GM21717 (cell line): Measurements from ENCODE around the gene C1QTNF8.
"Not testable (repeated sequence)": the region's sequence is repeated elsewhere in the genome, so short reads cannot be mapped to it uniquely, and the experiment has no call there.

Experiments used
- ATAC-seq: cut with Tn5 transposase; IDR thresholded peaks from one replicate; pipeline ENCODE4 v1.9.1; 2021; ENCODE audit warnings: mild to moderate bottlenecking, moderate library complexity; ENCODE audit not compliant: unreplicated experiment

The C1QTNF8 gene

GRCh38 chr16:1094601-1095449, 1.2 kb downstream of the C1QTNF8 start:
- no peak for ATAC-seq

GRCh38 chr16:1094124-1094479, 1.9 kb downstream of the C1QTNF8 start:
- no peak for ATAC-seq

GRCh38 chr16:1093284-1094123, 2.5 kb downstream of the C1QTNF8 start:
- no peak for ATAC-seq

GRCh38 chr16:1092685-1093283, 3.3 kb downstream of the C1QTNF8 start:
- ATAC-seq, result not testable (repeated sequence)

GRCh38 chr16:1091992-1092552, 4.0 kb downstream of the C1QTNF8 start:
- ATAC-seq, result no peak

- ATAC-seq, result no peak
Observed at GRCh38 chr16:1090620-1091587, 5.1 kb downstream of the C1QTNF8 start.

GRCh38 chr16:1089822-1090619, 6.0 kb downstream of the C1QTNF8 start:
- ATAC-seq, result no peak

- no peak for ATAC-seq
Observed at GRCh38 chr16:1089439-1089821, 6.6 kb downstream of the C1QTNF8 start.

- ATAC-seq, result no peak
Observed at GRCh38 chr16:1088295-1089170, 7.5 kb downstream of the C1QTNF8 start.

GRCh38 chr16:1086443-1086842, 9.6 kb downstream of the C1QTNF8 start:
- ATAC-seq, result not testable (repeated sequence)

- no peak for ATAC-seq
Observed at GRCh38 chr16:1084971-1085370, 11.1 kb downstream of the C1QTNF8 start.

GRCh38 chr16:1082952-1083675, 12.9 kb downstream of the C1QTNF8 start:
- no peak for ATAC-seq

GRCh38 chr16:1082266-1082951, 13.6 kb downstream of the C1QTNF8 start:
- ATAC-seq, result no peak

- ATAC-seq, result no peak
Observed at GRCh38 chr16:1081734-1082265, 14.2 kb downstream of the C1QTNF8 start.

- no peak for ATAC-seq
Observed at GRCh38 chr16:1080801-1081733, 15.0 kb downstream of the C1QTNF8 start.
